ENCODE results near the gene SLC44A4.

- TF ChIP-seq CTCF (conservative IDR thresholded peaks at IDR 0.05) (no peak), ZFX (IDR thresholded peaks at IDR 0.05) (no peak)
Observed at GRCh38 chr6:31928672-31928939, 49.8 kb upstream of the SLC44A4 start.
